ENCODE data around the gene SLC25A43.

- TF ChIP-seq POLR2AphosphoS5 (IDR thresholded peaks at IDR 0.05; ENCODE audit: low read depth) (no peak), CTCF (IDR thresholded peaks at IDR 0.05; ENCODE audit: insufficient read depth, low read length) (no peak)
Observed at GRCh38 chrX:119399772-119400101, 601 bp downstream of the SLC25A43 start.
